ENCODE results near the gene DDX42. TPM values are rescaled to one million over a fixed set of nuclear protein-coding genes. Genes with fewer than 3 reads are reported as not detected.

Gene DDX42
- total and polyA plus RNA-seq, 2 donors: 58.9 to 92.8 TPM

GRCh38 chr17:63824362-63824761 lies 50.4 kb downstream of the DDX42 start:
- DNase-seq (ENCODE audit: low read depth in 6 of 9, low spot score in 9 of 9): no peak
- peaks cover 56 to 73% of the 10 kb centered on the region in 2 donors for H3K36me3 ChIP-seq (ENCODE audit: control insufficient read depth in 2 of 2, insufficient read depth in 2 of 2, low read length in 1 of 2)
- 99% methylated on average over 9 of the region's 9 CpGs for WGBS
- H3K9me3 ChIP-seq (ENCODE audit: control insufficient read depth in 2 of 2, insufficient read depth in 1 of 2, low read length in 1 of 2): no peaks in the 10 kb centered on the region
- H3K27ac ChIP-seq (ENCODE audit: low read depth in 1 of 2, low read length in 1 of 2): no peak overlapping the region
- no peaks in the 10 kb centered on the region for H3K27me3 ChIP-seq (ENCODE audit: control insufficient read depth in 2 of 2, insufficient read depth in 1 of 2, low read length in 1 of 2)
- peaks cover 21 to 23% of the 10 kb centered on the region in 2 donors for H3K4me1 ChIP-seq (ENCODE audit: control insufficient read depth in 2 of 2, insufficient read depth in 2 of 2, low read length in 2 of 2)
- no peak overlapping the region for H3K4me3 ChIP-seq (ENCODE audit: low read length in 2 of 2)

GRCh38 chr17:63826468-63827001 lies 52.6 kb downstream of the DDX42 start:
- Histone ChIP-seq H3K4me1 (ENCODE audit: control insufficient read depth in 2 of 2, insufficient read depth in 2 of 2, low read length in 2 of 2) (peaks cover 23 to 29% of the 10 kb centered on the region in 2 donors), H3K27me3 (ENCODE audit: control insufficient read depth in 2 of 2, insufficient read depth in 1 of 2, low read length in 1 of 2) (no peaks in the 10 kb centered on the region), H3K9me3 (ENCODE audit: control insufficient read depth in 2 of 2, insufficient read depth in 1 of 2, low read length in 1 of 2) (no peaks in the 10 kb centered on the region), H3K27ac (ENCODE audit: low read depth in 1 of 2, low read length in 1 of 2) (peak overlapping the region; percentile 82 to 88), H3K4me3 (ENCODE audit: low read length in 2 of 2) (peak overlapping the region; percentile 72 to 86), H3K36me3 (ENCODE audit: control insufficient read depth in 2 of 2, insufficient read depth in 2 of 2, low read length in 1 of 2) (peaks cover 56 to 73% of the 10 kb centered on the region in 2 donors)
- WGBS: under 1% methylated on average over 31 of the region's 31 CpGs
- no peak for DNase-seq (ENCODE audit: low read depth in 6 of 9, low spot score in 9 of 9)

- peak within 1 kb of the TSS; percentile 82 to 88 for H3K27ac ChIP-seq (ENCODE audit: low read depth in 1 of 2, low read length in 1 of 2)
- WGBS: under 1% methylated on average over 58 of the region's 58 CpGs
- peaks cover 58 to 73% of the 10 kb centered on the region in 2 donors for H3K36me3 ChIP-seq (ENCODE audit: control insufficient read depth in 2 of 2, insufficient read depth in 2 of 2, low read length in 1 of 2)
- peak within 1 kb of the TSS; percentile 72 to 86 for H3K4me3 ChIP-seq (ENCODE audit: low read length in 2 of 2)
- H3K9me3 ChIP-seq (ENCODE audit: control insufficient read depth in 2 of 2, insufficient read depth in 1 of 2, low read length in 1 of 2): no peaks in the 10 kb centered on the region
- no peaks in the 10 kb centered on the region for H3K27me3 ChIP-seq (ENCODE audit: control insufficient read depth in 2 of 2, insufficient read depth in 1 of 2, low read length in 1 of 2)
- H3K4me1 ChIP-seq (ENCODE audit: control insufficient read depth in 2 of 2, insufficient read depth in 2 of 2, low read length in 2 of 2): peaks cover 23 to 33% of the 10 kb centered on the region in 2 donors
- DNase-seq (ENCODE audit: low read depth in 6 of 9, low spot score in 9 of 9): peak; percentile 93 to 99 (median 96)
Measured at GRCh38 chr17:63827002-63827800, 53.2 kb downstream of the DDX42 start, which contains the start of the genes FTSJ3 and PSMC5. TSS of gene FTSJ3 (minus strand) at chr17:63827663. CDS start at chr17:63826902, 761 bp downstream. TSS of gene PSMC5 (plus strand) at chr17:63827431. CDS start at chr17:63827491, 60 bp downstream.

- H3K9me3 ChIP-seq (ENCODE audit: control insufficient read depth in 2 of 2, insufficient read depth in 1 of 2, low read length in 1 of 2): no peaks in the 10 kb centered on the region
- peaks cover 23 to 33% of the 10 kb centered on the region in 2 donors for H3K4me1 ChIP-seq (ENCODE audit: control insufficient read depth in 2 of 2, insufficient read depth in 2 of 2, low read length in 2 of 2)
- H3K27me3 ChIP-seq (ENCODE audit: control insufficient read depth in 2 of 2, insufficient read depth in 1 of 2, low read length in 1 of 2): no peaks in the 10 kb centered on the region
- H3K27ac ChIP-seq (ENCODE audit: low read depth in 1 of 2, low read length in 1 of 2): peak overlapping the region; percentile 82 to 88
- peak overlapping the region; percentile 72 to 86 for H3K4me3 ChIP-seq (ENCODE audit: low read length in 2 of 2)
- DNase-seq (ENCODE audit: low read depth in 6 of 9, low spot score in 9 of 9): no peak
- 3% methylated on average over 19 of the region's 19 CpGs for WGBS
- peaks cover 62 to 73% of the 10 kb centered on the region in 2 donors for H3K36me3 ChIP-seq (ENCODE audit: control insufficient read depth in 2 of 2, insufficient read depth in 2 of 2, low read length in 1 of 2)
Measured at GRCh38 chr17:63827801-63828221, 53.8 kb downstream of the DDX42 start.

- H3K27ac ChIP-seq (ENCODE audit: low read depth in 1 of 2, low read length in 1 of 2): no peak overlapping the region
- H3K4me3 ChIP-seq (ENCODE audit: low read length in 2 of 2): no peak overlapping the region
- H3K4me1 ChIP-seq (ENCODE audit: control insufficient read depth in 2 of 2, insufficient read depth in 2 of 2, low read length in 2 of 2): peaks cover 23 to 33% of the 10 kb centered on the region in 2 donors
Measured at GRCh38 chr17:63828936-63829335, 55.0 kb downstream of the DDX42 start.

GRCh38 chr17:63830278-63830677 lies 56.3 kb downstream of the DDX42 start:
- no peak for DNase-seq (ENCODE audit: low read depth in 6 of 9, low spot score in 9 of 9)
- no peak overlapping the region for H3K27ac ChIP-seq (ENCODE audit: low read depth in 1 of 2, low read length in 1 of 2)
- WGBS: 98% methylated on average over 5 of the region's 5 CpGs
- H3K36me3 ChIP-seq (ENCODE audit: control insufficient read depth in 2 of 2, insufficient read depth in 2 of 2, low read length in 1 of 2): peaks cover 66 to 76% of the 10 kb centered on the region in 2 donors
- peaks cover 22 to 41% of the 10 kb centered on the region in 2 donors for H3K4me1 ChIP-seq (ENCODE audit: control insufficient read depth in 2 of 2, insufficient read depth in 2 of 2, low read length in 2 of 2)
- H3K4me3 ChIP-seq (ENCODE audit: low read length in 2 of 2): no peak overlapping the region
- no peaks in the 10 kb centered on the region for H3K9me3 ChIP-seq (ENCODE audit: control insufficient read depth in 2 of 2, insufficient read depth in 1 of 2, low read length in 1 of 2)
- H3K27me3 ChIP-seq (ENCODE audit: control insufficient read depth in 2 of 2, insufficient read depth in 1 of 2, low read length in 1 of 2): no peaks in the 10 kb centered on the region

More at GRCh38 chr17:63828936-63829335, 55.0 kb downstream of the DDX42 start:
- Histone ChIP-seq H3K9me3 (ENCODE audit: control insufficient read depth in 2 of 2, insufficient read depth in 1 of 2, low read length in 1 of 2) (no peaks in the 10 kb centered on the region), H3K36me3 (ENCODE audit: control insufficient read depth in 2 of 2, insufficient read depth in 2 of 2, low read length in 1 of 2) (peaks cover 68 to 76% of the 10 kb centered on the region in 2 donors), H3K27me3 (ENCODE audit: control insufficient read depth in 2 of 2, insufficient read depth in 1 of 2, low read length in 1 of 2) (no peaks in the 10 kb centered on the region)
- 96% methylated on average over 3 of the region's 3 CpGs for WGBS
- DNase-seq (ENCODE audit: low read depth in 6 of 9, low spot score in 9 of 9): no peak

- peaks cover 16 to 40% of the 10 kb centered on the region in 2 donors for H3K4me1 ChIP-seq (ENCODE audit: control insufficient read depth in 2 of 2, insufficient read depth in 2 of 2, low read length in 2 of 2)
- H3K36me3 ChIP-seq (ENCODE audit: control insufficient read depth in 2 of 2, insufficient read depth in 2 of 2, low read length in 1 of 2): peaks cover 63 to 78% of the 10 kb centered on the region in 2 donors
- no peaks in the 10 kb centered on the region for H3K27me3 ChIP-seq (ENCODE audit: control insufficient read depth in 2 of 2, insufficient read depth in 1 of 2, low read length in 1 of 2)
- DNase-seq (ENCODE audit: low read depth in 6 of 9, low spot score in 9 of 9): no peak
- 97% methylated on average over 15 of the region's 15 CpGs for WGBS
- H3K4me3 ChIP-seq (ENCODE audit: low read length in 2 of 2): no peak overlapping the region
- no peaks in the 10 kb centered on the region for H3K9me3 ChIP-seq (ENCODE audit: control insufficient read depth in 2 of 2, insufficient read depth in 1 of 2, low read length in 1 of 2)
- H3K27ac ChIP-seq (ENCODE audit: low read depth in 1 of 2, low read length in 1 of 2): no peak overlapping the region
Measured at GRCh38 chr17:63830904-63831491, 57.0 kb downstream of the DDX42 start.

GRCh38 chr17:63831505-63831904 lies 57.5 kb downstream of the DDX42 start:
- Histone ChIP-seq H3K9me3 (ENCODE audit: control insufficient read depth in 2 of 2, insufficient read depth in 1 of 2, low read length in 1 of 2) (no peaks in the 10 kb centered on the region), H3K27ac (ENCODE audit: low read depth in 1 of 2, low read length in 1 of 2) (no peak overlapping the region), H3K36me3 (ENCODE audit: control insufficient read depth in 2 of 2, insufficient read depth in 2 of 2, low read length in 1 of 2) (peaks cover 66 to 83% of the 10 kb centered on the region in 2 donors), H3K27me3 (ENCODE audit: control insufficient read depth in 2 of 2, insufficient read depth in 1 of 2, low read length in 1 of 2) (no peaks in the 10 kb centered on the region), H3K4me3 (ENCODE audit: low read length in 2 of 2) (no peak overlapping the region), H3K4me1 (ENCODE audit: control insufficient read depth in 2 of 2, insufficient read depth in 2 of 2, low read length in 2 of 2) (peaks cover 11 to 35% of the 10 kb centered on the region in 2 donors)
- WGBS: 56% methylated on average over 8 of the region's 8 CpGs
- peak in 1 of 9 donors; percentile 21 for DNase-seq (ENCODE audit: low read depth in 6 of 9, low spot score in 9 of 9)

GRCh38 chr17:63832014-63832413 lies 58.0 kb downstream of the DDX42 start:
- Histone ChIP-seq H3K27me3 (ENCODE audit: control insufficient read depth in 2 of 2, insufficient read depth in 1 of 2, low read length in 1 of 2) (no peaks in the 10 kb centered on the region), H3K4me1 (ENCODE audit: control insufficient read depth in 2 of 2, insufficient read depth in 2 of 2, low read length in 2 of 2) (peaks cover 11 to 35% of the 10 kb centered on the region in 2 donors), H3K27ac (ENCODE audit: low read depth in 1 of 2, low read length in 1 of 2) (no peak overlapping the region), H3K4me3 (ENCODE audit: low read length in 2 of 2) (no peak overlapping the region), H3K36me3 (ENCODE audit: control insufficient read depth in 2 of 2, insufficient read depth in 2 of 2, low read length in 1 of 2) (peaks cover 70 to 87% of the 10 kb centered on the region in 2 donors), H3K9me3 (ENCODE audit: control insufficient read depth in 2 of 2, insufficient read depth in 1 of 2, low read length in 1 of 2) (no peaks in the 10 kb centered on the region)
- 98% methylated on average over 5 of the region's 5 CpGs for WGBS
- DNase-seq (ENCODE audit: low read depth in 6 of 9, low spot score in 9 of 9): no peak

All from thymus (tissue), 11 donors.